ENCODE results near the gene OR8G1. TPM values are rescaled to one million over a fixed set of nuclear protein-coding genes. Genes with fewer than 3 reads are reported as not detected.
"Not testable (repeated sequence)": the region's sequence is repeated elsewhere in the genome, so short reads cannot be mapped to it uniquely, and the experiment has no call there.

Gene OR8G1
- total RNA-seq, 1 donor from 2014 or later: not detected

DNA sequence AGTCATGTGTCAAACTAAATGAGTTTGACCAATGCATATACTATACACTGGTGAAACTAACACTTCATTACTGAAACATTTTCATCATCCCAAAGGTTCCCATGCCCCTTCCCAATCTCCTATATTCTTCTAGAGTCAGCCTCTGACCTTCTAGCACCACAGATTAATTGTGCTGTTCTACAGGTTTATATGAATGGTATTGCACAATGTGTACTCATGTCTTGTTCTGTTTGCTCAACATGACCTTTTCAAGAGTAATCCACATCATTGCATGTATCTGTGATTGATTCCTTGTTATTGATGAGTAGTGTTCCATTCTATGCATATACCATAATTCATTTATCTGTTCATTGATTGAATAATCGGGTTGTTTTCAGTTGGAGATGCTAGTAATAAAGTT lies 7.5 kb upstream of the OR8G1 start:
- DNase-seq (ENCODE audit: low spot score): no peak

DNA sequence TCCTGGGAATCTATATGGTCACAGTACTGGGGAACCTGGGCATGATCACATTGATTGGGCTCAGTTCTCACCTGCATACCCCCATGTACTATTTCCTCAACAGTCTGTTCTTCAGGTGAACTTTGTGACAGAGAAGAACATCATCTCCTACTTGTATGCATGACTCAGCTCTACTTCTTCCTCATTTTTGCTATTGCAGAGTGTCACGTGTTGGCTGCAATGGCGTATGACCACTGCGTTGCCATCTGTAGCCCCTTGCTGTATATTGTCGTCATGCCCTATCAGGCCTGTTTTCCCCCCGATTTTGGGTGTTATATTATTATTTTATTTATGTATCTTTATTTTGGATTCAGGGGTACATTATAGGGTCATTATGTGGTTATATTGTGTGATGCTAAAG lies 2.4 kb upstream of the OR8G1 start:
- no peak for DNase-seq (ENCODE audit: low spot score)

- DNase-seq (ENCODE audit: low spot score): not testable (repeated sequence)
Observed at GRCh38 chr11:124249869-124250268, 9.0 kb downstream of the OR8G1 start.

- no peak for DNase-seq (ENCODE audit: low spot score)
Observed at GRCh38 chr11:124256076-124256475, 15.2 kb downstream of the OR8G1 start, which contains the start of gene OR8G5. Gene OR8G5, plus strand, starts transcription at chr11:124256376. Its CDS starts 8,556 bp downstream, at chr11:124264932.

GRCh38 chr11:124265041-124265440 lies 24.1 kb downstream of the OR8G1 start:
- DNase-seq (ENCODE audit: low spot score): not testable (repeated sequence)

DNA sequence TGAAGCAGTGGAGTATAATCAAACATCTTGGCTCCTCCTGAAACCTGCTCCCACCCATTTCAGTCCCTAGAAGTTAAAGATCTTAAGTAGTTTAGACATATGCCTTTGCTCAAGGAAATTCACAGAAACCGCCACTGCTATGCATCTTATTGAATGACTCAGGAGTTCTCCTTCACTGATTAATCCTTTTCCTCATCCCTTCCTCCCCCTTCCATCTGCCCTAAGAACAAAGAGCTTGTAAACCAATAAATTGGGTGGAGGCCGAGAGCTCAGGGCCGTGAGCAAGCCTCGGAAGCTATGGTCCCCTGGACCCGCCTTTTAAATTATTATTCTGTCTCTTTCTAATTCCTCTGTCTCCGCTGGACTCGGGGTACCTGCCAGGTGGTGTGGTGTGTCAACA lies 30.0 kb downstream of the OR8G1 start:
- not testable (repeated sequence) for DNase-seq (ENCODE audit: low spot score)

DNA sequence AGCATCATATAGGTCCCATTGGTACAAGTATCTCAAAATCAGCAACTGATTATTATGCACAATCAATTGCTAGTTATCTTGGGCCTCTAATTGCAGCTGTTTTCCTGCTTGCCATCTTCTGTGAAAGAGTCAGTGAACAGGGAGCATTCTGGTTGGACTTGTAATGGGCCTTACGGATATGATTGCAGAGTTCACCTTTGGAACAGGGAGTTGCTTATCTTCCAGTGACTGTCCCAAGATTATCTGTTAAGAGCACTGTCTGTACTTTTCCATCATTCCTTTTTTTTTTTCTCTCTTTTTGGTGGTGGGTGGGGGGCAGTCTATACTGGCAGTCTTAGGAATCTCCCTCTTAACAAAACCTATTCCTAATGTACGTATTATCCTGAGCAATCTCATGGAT lies 33.1 kb downstream of the OR8G1 start:
- DNase-seq (ENCODE audit: low spot score): no peak

GRCh38 chr11:124276081-124276480 lies 35.2 kb downstream of the OR8G1 start:
- DNase-seq (ENCODE audit: low spot score): no peak

- DNase-seq (ENCODE audit: low spot score): no peak
Observed at GRCh38 chr11:124277207-124277606, 36.3 kb downstream of the OR8G1 start.

- DNase-seq (ENCODE audit: low spot score): no peak
Observed at GRCh38 chr11:124277804-124278203, 36.9 kb downstream of the OR8G1 start.

DNA sequence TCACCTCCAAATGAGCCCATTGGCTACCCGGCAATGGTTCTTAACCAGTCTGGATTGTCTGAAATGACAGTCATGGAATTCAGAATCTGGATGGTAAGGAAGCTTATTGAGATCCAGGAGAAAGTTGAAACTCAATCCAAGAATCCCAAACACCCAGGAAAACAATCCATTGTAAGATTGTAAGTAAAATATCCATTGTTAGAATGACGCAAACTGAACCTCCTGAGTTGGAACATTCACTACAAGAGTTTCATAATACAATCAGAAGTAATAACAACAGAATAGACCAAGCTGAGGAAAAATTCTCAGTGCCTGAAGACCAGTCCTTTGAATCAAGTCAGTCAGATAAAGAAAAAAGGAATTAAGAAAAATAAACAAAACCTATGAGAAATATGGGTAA lies 37.4 kb downstream of the OR8G1 start:
- no peak for DNase-seq (ENCODE audit: low spot score)

GRCh38 chr11:124285610-124286344 lies 44.9 kb downstream of the OR8G1 start:
- DNase-seq (ENCODE audit: low spot score): no peak

- DNase-seq (ENCODE audit: low spot score): no peak
Observed at GRCh38 chr11:124294687-124295086, 53.8 kb downstream of the OR8G1 start.

- no peak for DNase-seq (ENCODE audit: low spot score)
Observed at GRCh38 chr11:124296016-124296415, 55.1 kb downstream of the OR8G1 start.

DNA sequence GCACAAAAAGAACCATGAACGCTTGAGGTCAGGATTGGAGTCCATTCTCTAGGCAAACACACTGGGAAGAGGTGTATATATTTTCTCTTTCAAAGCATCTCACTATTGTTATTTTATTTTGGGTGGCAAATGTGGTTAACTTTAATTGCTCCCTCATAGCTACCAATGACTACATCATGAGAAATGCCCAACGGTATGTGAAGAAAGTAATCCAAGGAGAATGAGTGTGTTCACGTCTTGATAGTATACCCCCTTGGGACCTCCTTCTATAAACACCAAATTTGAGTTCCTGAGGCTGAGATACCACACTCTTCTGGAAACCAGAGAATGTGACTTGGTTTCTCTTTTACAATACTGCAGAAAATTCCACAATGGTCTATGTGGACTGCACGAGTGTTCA lies 57.0 kb downstream of the OR8G1 start:
- DNase-seq (ENCODE audit: low spot score): no peak

- no peak for DNase-seq (ENCODE audit: low spot score)
Observed at GRCh38 chr11:124301548-124301947, 60.7 kb downstream of the OR8G1 start.

GRCh38 chr11:124302347-124303125 lies 61.6 kb downstream of the OR8G1 start:
- DNase-seq (ENCODE audit: low spot score): no peak

Other genes starting within 250 kb of the OR8G1 start
- not detected for gene OR10G6, start 245.9 kb upstream of the OR8G1 start, total RNA-seq
- gene OR10G4, start 228.1 kb upstream of the OR8G1 start, total RNA-seq: not detected
- gene OR10G9, start 218.1 kb upstream of the OR8G1 start, total RNA-seq: not detected
- gene OR10G8, start 214.3 kb upstream of the OR8G1 start, total RNA-seq: not detected
- not detected for gene OR10G7, start 199.8 kb upstream of the OR8G1 start, total RNA-seq
- gene VWA5A, start 125.6 kb upstream of the OR8G1 start, total RNA-seq: 46.3 TPM
- gene OR10D3, start 57.8 kb upstream of the OR8G1 start, total RNA-seq: not detected
- gene OR8G5, start 15.3 kb downstream of the OR8G1 start, total RNA-seq: not detected
- gene OR8D1, start 72.9 kb downstream of the OR8G1 start, total RNA-seq: not detected
- gene OR8D2, start 79.1 kb downstream of the OR8G1 start, total RNA-seq: not detected
- not detected for gene OR8B2, start 143.4 kb downstream of the OR8G1 start, total RNA-seq
- not detected for gene OR8B3, start 157.9 kb downstream of the OR8G1 start, total RNA-seq
- gene OR8B4, start 183.8 kb downstream of the OR8G1 start, total RNA-seq: not detected
- gene OR8B8, start 204.6 kb downstream of the OR8G1 start, total RNA-seq: not detected